OCI-LY7 (cell line): ENCODE results near the gene ELF2.

Experiments used
- CTCF ChIP-seq: fragments of 200-600 bp; sonication (generic); conservative IDR thresholded peaks from 2 replicates; pipeline ENCODE4 v1.5.1; 2014; ENCODE audit warnings: mild to moderate bottlenecking, antibody characterized with exemption, low read length, moderate library complexity, mixed read lengths
- EZH2phosphoT487 ChIP-seq: fragments of 200-600 bp; sonication (generic); IDR thresholded peaks from 2 replicates; pipeline ENCODE4 v1.6.1; 2018; ENCODE audit warnings: low read depth, borderline replicate concordance, mild to moderate bottlenecking, mixed run types, antibody characterized with exemption, low read length, moderate library complexity, mixed read lengths

- TF ChIP-seq CTCF (no peak), EZH2phosphoT487 (no peak)
These were observed 53.1 kb downstream of the ELF2 start for GRCh38 chr4:139123910-139124309.
